ENCODE results near the gene PNPLA8.

DNA sequence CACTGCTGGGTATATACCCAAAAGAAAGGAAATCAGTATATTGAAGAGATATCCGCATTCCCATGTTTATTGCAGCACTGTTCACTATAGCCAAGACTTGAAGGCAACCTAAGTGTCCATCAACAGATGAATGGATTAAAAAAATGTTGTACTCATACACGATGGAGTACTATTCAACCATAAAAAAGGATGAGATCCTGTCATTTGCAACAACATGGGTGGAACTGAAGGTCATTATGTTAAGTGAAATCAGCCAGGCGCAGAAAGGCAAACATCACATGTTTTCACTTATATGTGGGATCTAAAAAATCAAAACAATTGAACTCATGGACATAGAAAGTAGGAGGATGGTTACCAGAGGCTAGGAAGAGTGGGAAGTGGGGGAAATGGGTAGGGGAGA is 89.0 kb downstream of the PNPLA8 start:
- TF ChIP-seq, protein P1, sequence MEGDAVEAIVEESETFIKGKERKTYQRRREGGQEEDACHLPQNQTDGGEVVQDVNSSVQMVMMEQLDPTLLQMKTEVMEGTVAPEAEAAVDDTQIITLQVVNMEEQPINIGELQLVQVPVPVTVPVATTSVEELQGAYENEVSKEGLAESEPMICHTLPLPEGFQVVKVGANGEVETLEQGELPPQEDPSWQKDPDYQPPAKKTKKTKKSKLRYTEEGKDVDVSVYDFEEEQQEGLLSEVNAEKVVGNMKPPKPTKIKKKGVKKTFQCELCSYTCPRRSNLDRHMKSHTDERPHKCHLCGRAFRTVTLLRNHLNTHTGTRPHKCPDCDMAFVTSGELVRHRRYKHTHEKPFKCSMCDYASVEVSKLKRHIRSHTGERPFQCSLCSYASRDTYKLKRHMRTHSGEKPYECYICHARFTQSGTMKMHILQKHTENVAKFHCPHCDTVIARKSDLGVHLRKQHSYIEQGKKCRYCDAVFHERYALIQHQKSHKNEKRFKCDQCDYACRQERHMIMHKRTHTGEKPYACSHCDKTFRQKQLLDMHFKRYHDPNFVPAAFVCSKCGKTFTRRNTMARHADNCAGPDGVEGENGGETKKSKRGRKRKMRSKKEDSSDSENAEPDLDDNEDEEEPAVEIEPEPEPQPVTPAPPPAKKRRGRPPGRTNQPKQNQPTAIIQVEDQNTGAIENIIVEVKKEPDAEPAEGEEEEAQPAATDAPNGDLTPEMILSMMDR (IDR thresholded peaks at IDR 0.05 in 4 of 5, conservative IDR thresholded peaks at IDR 0.05 in 1 of 5), result no peak
- TF ChIP-seq POLR2A (IDR thresholded peaks at IDR 0.05), result no peak
